Transverse colon (tissue), 4 donors: Measurements from ENCODE around the gene KIF3A. TPM values are rescaled to one million over a fixed set of nuclear protein-coding genes. Genes with fewer than 3 reads are reported as not detected.
"Not testable (repeated sequence)": the region's sequence is repeated elsewhere in the genome, so short reads cannot be mapped to it uniquely, and the experiment has no call there.

Experiments used
- DNase-seq: peaks from one replicate; pipeline ENCODE4 v3.0.0-alpha.2; 2019
- H3K27ac ChIP-seq, 4 donors: fragments of 200-600 bp; sonication (generic); 2 replicates each; pipeline ENCODE4 v1.5.1; 2016 to 2018; ENCODE audit warnings: inconsistent platforms in 4 of 4
- H3K27me3 ChIP-seq: fragments of 200-600 bp; sonication (generic); 2 replicates; pipeline ENCODE4 v1.5.1; 2017; ENCODE audit warnings: inconsistent platforms
- H3K36me3 ChIP-seq, 4 donors: fragments of 200-600 bp; sonication (generic); 2 replicates each; pipeline ENCODE4 v1.5.1; 2017 to 2019; ENCODE audit warnings: inconsistent platforms in 4 of 4
- H3K4me1 ChIP-seq, 4 donors: fragments of 200-600 bp; sonication (generic); 2 replicates each; pipeline ENCODE4 v1.5.1; 2017 to 2020; ENCODE audit warnings: inconsistent platforms in 4 of 4
- H3K4me3 ChIP-seq, 4 donors: fragments of 200-600 bp; sonication (generic); 1 replicate in 1 of 4; 2 replicates in 3 of 4; pipeline versions ENCODE4 v1.5.1 to v1.6.1; 2017 to 2019; ENCODE audit warnings: inconsistent platforms in 4 of 4
- H3K9me3 ChIP-seq, 2 donors: fragments of 200-600 bp; sonication (generic); 2 replicates each; pipeline ENCODE4 v1.5.1; 2017 to 2019; ENCODE audit warnings: inconsistent platforms in 2 of 2
- EP300 ChIP-seq: sonication (generic); formaldehyde crosslinking; IDR thresholded peaks from one replicate; pipeline ENCODE4 v1.6.1; 2017; ENCODE audit warnings: antibody characterized with exemption, low read depth
- POLR2A ChIP-seq: fragments of 450-650 bp; IDR thresholded peaks from one replicate; pipeline ENCODE4 v1.6.1; 2016; ENCODE audit warnings: antibody characterized with exemption, mild to moderate bottlenecking, moderate library complexity
- POLR2AphosphoS5 ChIP-seq, 3 donors: sonication (generic); formaldehyde crosslinking; IDR thresholded peaks; one replicate each; pipeline ENCODE4 v1.6.1; 2016; ENCODE audit warnings: antibody characterized with exemption in 3 of 3
- WGBS, 2 donors: methylation state at CpG; one replicate each; pipeline ENCODE4 v1.1.5; 2018; ENCODE audit warnings: low coverage in 1 of 2; 5-methylcytosine and 5-hydroxymethylcytosine counted together
- in situ Hi-C, 4 donors: fragments of 200-750 bp; cut with MboI; loops; one replicate each; pipeline versions ENCODE4 v1.15.0 to v1.15.1; 2017; ENCODE audit warnings: low sequenced_read_pairs in 3 of 4, low pct_ligation_motif_present in 1 of 4, low pct_unique_long_range_greater_than_20kb in 1 of 4
- intact Hi-C: fragments of 100-400 bp; cut with DNase I; formaldehyde crosslinking; loops from one replicate; pipeline ENCODE4 v1.15.1; 2023; ENCODE audit warnings: low total_unique reads
- total RNA-seq, 4 donors: library from RNA; depleted of rRNA; stranded (reverse); fragments of >200 nt; gene quantifications; one replicate each; pipeline ENCODE4 v1.1.0, GENCODE V29; 2016
- TF ChIP-seq, protein P1 (sequence below), 5 experiments: fragments of 200-600 bp in 3 of 5; fragments of 450-650 bp in 2 of 5; sonication (generic) in 3 of 5; IDR thresholded peaks; 1 replicate in 2 of 5; 2 replicates in 3 of 5; pipeline ENCODE4 v1.5.1; 2016 to 2017; ENCODE audit warnings: antibody characterized with exemption in 5 of 5, inconsistent platforms in 3 of 5, mild to moderate bottlenecking in 2 of 5, moderate library complexity in 1 of 5

KIF3A gene
- total RNA-seq, 4 donors from 2014 or later = 1.9 to 7.0 (median 2.8) TPM

DNA sequence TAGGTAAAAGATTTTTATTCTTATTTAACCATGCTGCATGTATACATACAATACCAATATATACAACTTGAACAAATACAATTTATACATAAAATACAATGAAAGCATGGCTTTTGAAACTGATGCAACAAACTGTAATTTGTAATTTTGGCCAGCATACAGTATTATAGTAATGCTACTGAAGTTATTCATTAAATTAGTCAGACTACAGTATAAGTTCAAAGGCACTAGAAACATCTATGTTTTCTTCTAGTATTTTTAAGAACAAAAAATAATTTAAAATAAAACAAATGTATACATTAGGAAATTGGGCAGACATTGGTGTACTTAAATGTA lies 44.7 kb downstream of the KIF3A start:
- intact Hi-C loops = no loop called here
- H3K4me3 ChIP-seq = no peak overlapping the region
- no peaks in the 10 kb centered on the region for H3K4me1 ChIP-seq

GRCh38 chr5:132691755-132692631 lies 45.4 kb downstream of the KIF3A start:
- intact Hi-C loops, H3K9me3 ChIP-seq, H3K27me3 ChIP-seq, in situ Hi-C loops, H3K4me3 ChIP-seq, H3K4me1 ChIP-seq, H3K36me3 ChIP-seq, DNase-seq, H3K27ac ChIP-seq: not testable (repeated sequence)
- WGBS, 2 donors = 68 to 88% methylated on average over 5 of the region's 5 CpGs

More for the DNA sequence above, 44.7 kb downstream of the KIF3A start:
- Histone ChIP-seq H3K36me3 (no peaks in the 10 kb centered on the region), H3K27me3 (no peaks in the 10 kb centered on the region), H3K27ac (no peak overlapping the region), H3K9me3 (no peaks in the 10 kb centered on the region)
- no peak for DNase-seq
- no peak for TF ChIP-seq EP300
- TF ChIP-seq POLR2A = no peak
- TF ChIP-seq POLR2AphosphoS5 (IDR thresholded peaks at IDR 0.05) = no peak
- TF ChIP-seq, protein P1, sequence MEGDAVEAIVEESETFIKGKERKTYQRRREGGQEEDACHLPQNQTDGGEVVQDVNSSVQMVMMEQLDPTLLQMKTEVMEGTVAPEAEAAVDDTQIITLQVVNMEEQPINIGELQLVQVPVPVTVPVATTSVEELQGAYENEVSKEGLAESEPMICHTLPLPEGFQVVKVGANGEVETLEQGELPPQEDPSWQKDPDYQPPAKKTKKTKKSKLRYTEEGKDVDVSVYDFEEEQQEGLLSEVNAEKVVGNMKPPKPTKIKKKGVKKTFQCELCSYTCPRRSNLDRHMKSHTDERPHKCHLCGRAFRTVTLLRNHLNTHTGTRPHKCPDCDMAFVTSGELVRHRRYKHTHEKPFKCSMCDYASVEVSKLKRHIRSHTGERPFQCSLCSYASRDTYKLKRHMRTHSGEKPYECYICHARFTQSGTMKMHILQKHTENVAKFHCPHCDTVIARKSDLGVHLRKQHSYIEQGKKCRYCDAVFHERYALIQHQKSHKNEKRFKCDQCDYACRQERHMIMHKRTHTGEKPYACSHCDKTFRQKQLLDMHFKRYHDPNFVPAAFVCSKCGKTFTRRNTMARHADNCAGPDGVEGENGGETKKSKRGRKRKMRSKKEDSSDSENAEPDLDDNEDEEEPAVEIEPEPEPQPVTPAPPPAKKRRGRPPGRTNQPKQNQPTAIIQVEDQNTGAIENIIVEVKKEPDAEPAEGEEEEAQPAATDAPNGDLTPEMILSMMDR (IDR thresholded peaks at IDR 0.05) = no peak
- in situ Hi-C loops = no loop called here

DNA sequence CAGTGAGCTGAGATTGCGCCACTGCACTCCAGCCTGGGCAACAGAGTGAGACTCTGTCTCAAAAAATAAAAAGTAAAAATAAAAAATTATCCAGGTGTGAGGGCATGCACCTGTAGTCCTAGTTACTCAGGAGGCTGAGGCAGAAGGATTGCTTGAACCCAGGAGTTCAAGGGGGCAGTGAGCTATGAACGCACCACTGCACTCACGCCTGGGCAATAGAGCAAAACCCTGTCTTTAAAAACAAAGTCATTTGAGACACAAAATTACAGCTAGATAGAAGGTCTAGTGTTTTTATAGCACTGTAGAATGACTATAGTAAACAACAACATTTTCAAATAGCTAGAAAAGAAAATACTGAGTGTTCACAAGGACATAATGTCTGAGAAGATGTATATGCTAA lies 47.2 kb downstream of the KIF3A start:
- H3K36me3 ChIP-seq = no peaks in the 10 kb centered on the region
- intact Hi-C loops = no loop called here
- no peak for DNase-seq
- no peaks in the 10 kb centered on the region for H3K4me1 ChIP-seq
- no peak overlapping the region for H3K4me3 ChIP-seq
- in situ Hi-C loops = no loop called here
- H3K9me3 ChIP-seq = no peaks in the 10 kb centered on the region
- TF ChIP-seq POLR2A = no peak
- no peaks in the 10 kb centered on the region for H3K27me3 ChIP-seq
- H3K27ac ChIP-seq = no peak overlapping the region
- WGBS, 2 donors = 87 to 93% methylated on average over 3 of the region's 3 CpGs

DNA sequence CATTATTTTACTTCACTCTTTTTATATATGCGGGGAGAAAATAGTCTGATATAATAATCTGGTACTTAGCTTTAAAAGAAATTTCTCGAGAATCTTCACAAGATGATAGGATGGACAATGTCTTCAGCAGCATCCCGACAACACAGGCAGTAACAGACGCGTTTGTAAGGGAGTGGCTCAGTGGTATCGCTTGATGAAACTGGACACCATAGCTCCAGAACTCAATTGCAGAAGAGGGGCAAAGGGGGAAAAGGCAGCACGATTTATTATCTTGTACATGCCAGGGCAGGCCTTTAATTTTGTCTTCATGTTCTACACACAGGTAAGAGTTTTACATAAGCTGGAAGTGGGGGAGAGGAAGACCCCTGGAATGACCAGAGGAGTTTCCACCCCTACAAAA lies 47.8 kb downstream of the KIF3A start:
- H3K36me3 ChIP-seq = no peaks in the 10 kb centered on the region
- DNase-seq = no peak
- 75 to 85% methylated on average over 7 of the region's 7 CpGs for WGBS, 2 donors
- in situ Hi-C loops (no loop called here), intact Hi-C loops (no loop called here)
- no peak overlapping the region for H3K4me3 ChIP-seq
- H3K27me3 ChIP-seq = no peaks in the 10 kb centered on the region
- TF ChIP-seq, protein P1 (IDR thresholded peaks at IDR 0.05) = no peak
- no peak for TF ChIP-seq POLR2A
- TF ChIP-seq EP300 = no peak
- H3K27ac ChIP-seq = no peak overlapping the region
- H3K9me3 ChIP-seq = no peaks in the 10 kb centered on the region
- H3K4me1 ChIP-seq = no peaks in the 10 kb centered on the region

DNA sequence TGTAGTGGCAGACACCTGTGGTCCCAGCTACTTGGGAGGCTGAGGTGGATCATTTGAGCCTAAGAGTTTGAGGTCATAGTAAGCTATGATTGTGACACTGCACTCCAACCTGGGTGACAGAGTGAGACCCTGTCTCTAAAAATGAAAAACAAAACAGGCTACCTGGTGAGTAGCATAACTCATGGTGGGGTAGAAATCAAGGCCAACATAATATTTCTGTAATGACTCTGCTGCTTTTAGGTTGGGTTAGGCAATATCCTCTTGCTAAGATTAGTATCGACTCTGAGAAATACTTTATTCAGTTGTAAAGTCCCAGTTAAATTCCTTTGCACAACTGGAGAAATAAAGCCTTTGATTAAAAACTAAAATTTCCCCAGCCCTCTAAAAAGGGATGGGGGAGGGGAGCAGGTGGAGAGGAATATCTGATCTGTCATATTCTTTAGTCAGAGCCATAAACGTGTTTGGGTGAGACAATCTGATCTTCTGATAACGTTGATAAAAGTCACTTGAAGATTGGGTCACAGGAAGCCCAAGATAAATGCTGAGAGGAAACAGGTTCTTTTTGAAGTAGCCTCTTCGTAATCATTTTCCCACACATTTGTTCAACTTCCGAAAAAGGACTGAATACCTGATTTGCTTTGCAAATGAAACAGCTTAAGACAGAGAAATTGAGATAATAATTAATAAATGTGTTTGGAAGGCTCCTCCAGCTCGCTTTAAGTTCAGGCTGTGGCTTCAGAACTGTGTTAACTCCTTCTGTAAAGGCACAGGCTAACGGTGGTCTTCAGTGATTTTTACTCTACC lies 48.6 kb downstream of the KIF3A start:
- H3K27ac ChIP-seq = no peak overlapping the region
- H3K9me3 ChIP-seq = no peaks in the 10 kb centered on the region
- TF ChIP-seq POLR2AphosphoS5 (IDR thresholded peaks at IDR 0.05) (no peak), POLR2A (no peak), EP300 (no peak)
- TF ChIP-seq, protein P1 (IDR thresholded peaks at IDR 0.05) = no peak
- H3K4me1 ChIP-seq = no peaks in the 10 kb centered on the region
- DNase-seq = no peak
- no peaks in the 10 kb centered on the region for H3K36me3 ChIP-seq
- WGBS, 2 donors = 54 to 60% methylated on average over 7 of the region's 7 CpGs
- intact Hi-C loops = no loop called here
- in situ Hi-C loops = no loop called here
- no peaks in the 10 kb centered on the region for H3K27me3 ChIP-seq
- no peak overlapping the region for H3K4me3 ChIP-seq
